Fibroblast of lung (primary cell): ENCODE results near the gene ZCCHC7. TPM values are rescaled to one million over a fixed set of nuclear protein-coding genes. Genes with fewer than 3 reads are reported as not detected.

Experiments used
- DNase-seq, 2 donors: peaks; one replicate each; pipeline versions ENCODE4 v3.0.0 to v3.0.0-alpha.2; 2010; ENCODE audit warnings: low read depth in 2 of 2
- H2AFZ ChIP-seq: 2 replicates; pipeline ENCODE4 v1.5.1; 2012; ENCODE audit warnings: low read length, control low read depth, inconsistent platforms
- H3K27ac ChIP-seq: 2 replicates; pipeline ENCODE4 v1.5.1; 2011; ENCODE audit warnings: low read length, control low read depth; ENCODE audit not compliant: insufficient read depth
- H3K27me3 ChIP-seq: 2 replicates; pipeline ENCODE4 v1.5.1; 2011; ENCODE audit warnings: mild to moderate bottlenecking, low read length; ENCODE audit not compliant: control insufficient read depth, insufficient read depth
- H3K36me3 ChIP-seq: 2 replicates; pipeline ENCODE4 v1.5.1; 2011; ENCODE audit warnings: low read length; ENCODE audit not compliant: control insufficient read depth, insufficient read depth
- H3K4me1 ChIP-seq: 2 replicates; pipeline ENCODE4 v1.5.1; 2011; ENCODE audit warnings: low read length; ENCODE audit not compliant: control insufficient read depth, insufficient read depth; ENCODE audit errors: extremely low read depth
- H3K4me2 ChIP-seq: 2 replicates; pipeline ENCODE4 v1.5.1; 2011; ENCODE audit warnings: low read length, control low read depth; ENCODE audit not compliant: insufficient read depth; ENCODE audit errors: extremely low read depth
- H3K4me3 ChIP-seq, 4 experiments: fragments of 200-600 bp in 1 of 4; sonication (generic) in 1 of 4; replicated peaks in 1 of 4; 2 replicates each; pipeline ENCODE4 v1.5.1; 2011 to 2016; ENCODE audit warnings: low read length in 4 of 4, low read depth in 3 of 4, mild to moderate bottlenecking in 3 of 4, control low read depth in 2 of 4, inconsistent platforms in 1 of 4, mixed read lengths in 1 of 4; ENCODE audit not compliant: insufficient read depth in 1 of 4; ENCODE audit errors: control extremely low read depth in 1 of 4
- H3K79me2 ChIP-seq: 2 replicates; pipeline ENCODE4 v1.5.1; 2012; ENCODE audit warnings: mild to moderate bottlenecking, low read length, inconsistent platforms; ENCODE audit not compliant: control insufficient read depth, insufficient read depth
- H3K9ac ChIP-seq: 2 replicates; pipeline ENCODE4 v1.5.1; 2011; ENCODE audit warnings: mild to moderate bottlenecking, low read length, control low read depth; ENCODE audit not compliant: insufficient read depth
- H3K9me3 ChIP-seq: 2 replicates; pipeline ENCODE4 v1.5.1; 2012; ENCODE audit warnings: low read depth, low read length; ENCODE audit not compliant: control insufficient read depth, insufficient read depth
- H4K20me1 ChIP-seq: 2 replicates; pipeline ENCODE4 v1.5.1; 2011; ENCODE audit warnings: low read length; ENCODE audit not compliant: control insufficient read depth, insufficient read depth; ENCODE audit errors: extremely low read depth
- EZH2 ChIP-seq: IDR thresholded peaks from 2 replicates; pipeline ENCODE4 v1.5.1; 2012; ENCODE audit warnings: low read length, control low read depth, mild to moderate bottlenecking; ENCODE audit errors: missing control alignments
- polyA plus RNA-seq, 2 donors: library from polyadenylated mRNA; depleted of rRNA in 1 of 2; stranded (reverse) in 1 of 2; unstranded in 1 of 2; fragments of >200 nt; gene quantifications; 2 replicates each; pipeline ENCODE4 v1.2.1, GENCODE V29; 2011 to 2012; ENCODE audit warnings: missing spikeins in 1 of 2
- total RNA-seq: library from RNA; depleted of rRNA; stranded (reverse); fragments of >200 nt; gene quantifications from 2 replicates; pipeline ENCODE4 v1.2.1, GENCODE V29; 2014
- TF ChIP-seq, protein P1 (sequence below), 2 donors: IDR thresholded peaks in 1 of 2; conservative IDR thresholded peaks in 1 of 2; 1 replicate in 1 of 2; 2 replicates in 1 of 2; pipeline ENCODE4 v1.5.1; 2011 to 2012; ENCODE audit warnings: low read length in 2 of 2, control low read depth in 1 of 2, inconsistent platforms in 1 of 2, low read depth in 1 of 2, mild to moderate bottlenecking in 1 of 2

ZCCHC7 gene
- total and polyA plus RNA-seq, 2 donors (not counting 1 experiment from before 2014, with no cell fraction given) = 15.0 to 23.8 TPM

DNA sequence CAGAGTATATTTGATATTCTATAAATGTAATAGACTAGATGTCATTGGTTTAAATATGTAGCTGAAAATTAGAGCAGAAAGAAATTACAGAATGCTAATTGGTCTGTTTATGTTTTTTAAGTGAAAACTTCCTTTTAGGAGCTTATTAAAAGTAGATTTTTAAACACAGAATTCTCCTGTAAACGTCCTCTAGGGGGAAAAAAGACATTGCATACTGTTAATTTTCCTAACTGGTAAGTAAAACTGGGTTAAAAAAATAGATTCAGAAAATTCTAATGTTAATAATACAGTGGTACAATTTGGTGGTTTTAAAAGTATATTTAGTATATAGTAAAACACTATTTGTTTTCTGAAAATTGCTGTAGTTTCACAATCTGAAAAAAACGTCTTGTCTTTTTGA lies 59.8 kb downstream of the ZCCHC7 start:
- H2AFZ ChIP-seq = no peak overlapping the region
- no peak for TF ChIP-seq EZH2
- TF ChIP-seq, protein P1, sequence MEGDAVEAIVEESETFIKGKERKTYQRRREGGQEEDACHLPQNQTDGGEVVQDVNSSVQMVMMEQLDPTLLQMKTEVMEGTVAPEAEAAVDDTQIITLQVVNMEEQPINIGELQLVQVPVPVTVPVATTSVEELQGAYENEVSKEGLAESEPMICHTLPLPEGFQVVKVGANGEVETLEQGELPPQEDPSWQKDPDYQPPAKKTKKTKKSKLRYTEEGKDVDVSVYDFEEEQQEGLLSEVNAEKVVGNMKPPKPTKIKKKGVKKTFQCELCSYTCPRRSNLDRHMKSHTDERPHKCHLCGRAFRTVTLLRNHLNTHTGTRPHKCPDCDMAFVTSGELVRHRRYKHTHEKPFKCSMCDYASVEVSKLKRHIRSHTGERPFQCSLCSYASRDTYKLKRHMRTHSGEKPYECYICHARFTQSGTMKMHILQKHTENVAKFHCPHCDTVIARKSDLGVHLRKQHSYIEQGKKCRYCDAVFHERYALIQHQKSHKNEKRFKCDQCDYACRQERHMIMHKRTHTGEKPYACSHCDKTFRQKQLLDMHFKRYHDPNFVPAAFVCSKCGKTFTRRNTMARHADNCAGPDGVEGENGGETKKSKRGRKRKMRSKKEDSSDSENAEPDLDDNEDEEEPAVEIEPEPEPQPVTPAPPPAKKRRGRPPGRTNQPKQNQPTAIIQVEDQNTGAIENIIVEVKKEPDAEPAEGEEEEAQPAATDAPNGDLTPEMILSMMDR (conservative IDR thresholded peaks at IDR 0.05 in 1 of 2, IDR thresholded peaks at IDR 0.05 in 1 of 2; ENCODE audit: low read depth in 1 of 2, low read length in 2 of 2) = no peak
- no peaks in the 10 kb centered on the region for H3K27me3 ChIP-seq
- H3K79me2 ChIP-seq = no peaks in the 10 kb centered on the region
- DNase-seq = no peak
- no peak overlapping the region for H3K4me3 ChIP-seq
- no peaks in the 10 kb centered on the region for H3K9me3 ChIP-seq
- H3K4me1 ChIP-seq = no peaks in the 10 kb centered on the region
- no peak overlapping the region for H3K4me2 ChIP-seq
- no peaks in the 10 kb centered on the region for H4K20me1 ChIP-seq
- no peaks in the 10 kb centered on the region for H3K36me3 ChIP-seq
- H3K9ac ChIP-seq = no peak overlapping the region
- H3K27ac ChIP-seq = no peak overlapping the region

DNA sequence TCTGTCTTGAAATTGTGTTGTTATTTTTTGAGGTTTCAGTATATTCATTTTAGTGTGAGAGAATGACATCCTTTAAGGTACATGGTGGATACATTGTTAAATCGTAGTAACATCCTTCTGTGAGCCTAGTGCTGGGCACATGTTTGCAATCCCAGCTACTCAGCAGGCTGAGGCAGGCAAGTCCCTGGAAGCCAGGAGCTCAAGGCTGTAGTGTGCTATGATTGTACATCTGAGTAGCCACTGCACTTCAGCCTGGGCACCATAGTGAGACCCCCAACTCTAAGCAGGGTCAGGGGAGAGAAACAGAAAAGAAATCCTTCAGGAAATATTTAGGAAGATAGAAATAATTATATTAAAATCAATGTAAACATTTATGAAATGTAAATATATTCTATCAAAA lies 62.3 kb downstream of the ZCCHC7 start:
- Histone ChIP-seq H3K27ac (no peak overlapping the region), H2AFZ (no peak overlapping the region), H4K20me1 (no peaks in the 10 kb centered on the region), H3K4me2 (no peak overlapping the region), H3K27me3 (no peaks in the 10 kb centered on the region), H3K36me3 (no peaks in the 10 kb centered on the region), H3K79me2 (no peaks in the 10 kb centered on the region), H3K4me1 (peaks cover 3% of the 10 kb centered on the region), H3K9ac (no peak overlapping the region), H3K9me3 (no peaks in the 10 kb centered on the region), H3K4me3 (no peak overlapping the region)
- no peak for TF ChIP-seq EZH2
- TF ChIP-seq, protein P1 (conservative IDR thresholded peaks at IDR 0.05 in 1 of 2, IDR thresholded peaks at IDR 0.05 in 1 of 2; ENCODE audit: low read depth in 1 of 2, low read length in 2 of 2) = no peak
- no peak for DNase-seq

DNA sequence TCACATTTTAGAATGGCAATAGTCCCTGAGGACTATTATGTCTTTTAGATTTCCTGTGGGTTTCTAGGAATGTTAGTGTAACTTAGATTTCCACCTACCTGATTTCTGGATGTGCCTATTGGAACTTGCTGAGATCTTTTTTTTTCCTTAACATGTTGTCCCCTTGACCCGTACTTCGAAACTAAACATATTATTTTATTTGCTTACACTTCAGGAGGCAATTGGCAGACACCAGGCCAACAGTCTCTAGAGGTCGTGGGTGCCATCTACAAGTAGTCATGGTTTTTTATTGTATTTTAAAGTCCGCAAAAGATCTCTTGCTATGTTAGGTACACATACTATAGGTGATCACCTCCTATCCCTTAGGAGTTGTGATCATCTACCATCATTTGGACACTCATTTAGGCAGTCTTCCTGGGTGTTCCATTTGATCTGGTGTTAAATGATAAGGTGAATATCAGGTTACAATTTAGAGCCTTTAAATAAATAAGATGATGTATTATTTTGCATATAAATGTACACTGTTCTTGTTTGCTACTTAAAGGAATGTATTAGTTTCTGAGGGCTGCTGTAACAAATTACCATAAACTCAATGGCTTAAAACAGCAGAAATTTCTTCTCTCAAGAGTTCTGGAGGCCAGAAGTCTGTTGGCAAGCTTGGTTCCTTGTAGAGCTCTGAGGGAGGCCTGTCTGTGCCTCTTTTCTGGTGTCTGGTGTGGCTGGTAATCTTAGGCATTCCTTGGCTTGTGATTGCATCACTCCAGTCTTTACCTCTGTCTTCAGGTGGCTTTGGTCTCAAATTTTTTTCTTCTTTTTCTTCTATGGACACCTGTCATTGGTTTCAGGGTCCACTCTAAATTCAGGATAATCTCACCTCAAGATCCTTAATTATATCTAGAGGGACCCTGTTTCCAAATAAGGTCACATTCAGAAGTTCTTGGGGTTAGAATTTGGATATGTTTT lies 64.8 kb downstream of the ZCCHC7 start:
- TF ChIP-seq, protein P1 (conservative IDR thresholded peaks at IDR 0.05 in 1 of 2, IDR thresholded peaks at IDR 0.05 in 1 of 2; ENCODE audit: low read depth in 1 of 2, low read length in 2 of 2) = no peak
- TF ChIP-seq EZH2 = no peak

More for the DNA sequence above, 64.8 kb downstream of the ZCCHC7 start:
- DNase-seq = no peak
- Histone ChIP-seq H3K4me1 (peaks cover 3% of the 10 kb centered on the region), H3K9me3 (no peaks in the 10 kb centered on the region), H2AFZ (no peak overlapping the region), H3K9ac (no peak overlapping the region), H3K27ac (no peak overlapping the region), H4K20me1 (no peaks in the 10 kb centered on the region), H3K4me3 (no peak overlapping the region), H3K36me3 (no peaks in the 10 kb centered on the region), H3K79me2 (no peaks in the 10 kb centered on the region), H3K27me3 (no peaks in the 10 kb centered on the region), H3K4me2 (no peak overlapping the region)
